Nephron progenitor cell (in vitro differentiated cells): ENCODE data around the gene LIMK1.
"Not testable (repeated sequence)": the region's sequence is repeated elsewhere in the genome, so short reads cannot be mapped to it uniquely, and the experiment has no call there.

Experiments used
- DNase-seq: peaks from one replicate; pipeline ENCODE4 v3.0.0; 2021
- H3K27ac Mint-ChIP-seq: 2 replicates; pipeline ENCODE4 v1.8.0; 2021; ENCODE audit warnings: mild to moderate bottlenecking, moderate library complexity, mixed read lengths
- H3K27me3 Mint-ChIP-seq: 2 replicates; pipeline ENCODE4 v1.8.0; 2021; ENCODE audit warnings: mild to moderate bottlenecking, low read depth, mixed read lengths; ENCODE audit not compliant: poor library complexity
- H3K36me3 Mint-ChIP-seq: 2 replicates; pipeline ENCODE4 v1.8.0; 2021; ENCODE audit warnings: low read depth, mixed read lengths
- H3K4me1 Mint-ChIP-seq: 2 replicates; pipeline ENCODE4 v1.8.0; 2021; ENCODE audit warnings: mixed read lengths
- H3K4me3 Mint-ChIP-seq: 2 replicates; pipeline ENCODE4 v1.8.0; 2021; ENCODE audit warnings: mild to moderate bottlenecking, moderate library complexity, mixed read lengths
- H3K9me3 Mint-ChIP-seq: 2 replicates; pipeline ENCODE4 v1.8.0; 2021; ENCODE audit warnings: mild to moderate bottlenecking, moderate library complexity, mixed read lengths
- CTCF ChIP-seq: fragments of 200-600 bp; sonication (generic); IDR thresholded peaks from 2 replicates; pipeline ENCODE4 v1.5.0; 2021; ENCODE audit warnings: antibody characterized with exemption

Gene LIMK1

GRCh38 chr7:74040791-74041520 is 42.6 kb upstream of the LIMK1 start:
- Mint-ChIP-seq H3K27me3 (no peaks in the 10 kb centered on the region), H3K27ac (no peak overlapping the region), H3K4me1 (peaks cover 53% of the 10 kb centered on the region), H3K36me3 (no peaks in the 10 kb centered on the region), H3K4me3 (no peak overlapping the region), H3K9me3 (no peaks in the 10 kb centered on the region)
- no peak for TF ChIP-seq CTCF
- DNase-seq, result no peak

- H3K36me3 Mint-ChIP-seq, result no peaks in the 10 kb centered on the region
- H3K9me3 Mint-ChIP-seq, result no peaks in the 10 kb centered on the region
- peak overlapping the region; percentile 57 for H3K4me3 Mint-ChIP-seq
- peak overlapping the region; percentile 22 for H3K27ac Mint-ChIP-seq
- TF ChIP-seq CTCF, result no peak
- peaks cover 48% of the 10 kb centered on the region for H3K4me1 Mint-ChIP-seq
- DNase-seq, result no peak
- no peaks in the 10 kb centered on the region for H3K27me3 Mint-ChIP-seq
Observed at GRCh38 chr7:74042746-74043522, 40.7 kb upstream of the LIMK1 start.

GRCh38 chr7:74043523-74043951 is 40.1 kb upstream of the LIMK1 start:
- Mint-ChIP-seq H3K27ac (peak overlapping the region; percentile 22), H3K4me1 (peaks cover 45% of the 10 kb centered on the region), H3K4me3 (peak overlapping the region; percentile 57), H3K36me3 (no peaks in the 10 kb centered on the region), H3K9me3 (no peaks in the 10 kb centered on the region), H3K27me3 (no peaks in the 10 kb centered on the region)
- DNase-seq, result peak; percentile 44
- no peak for TF ChIP-seq CTCF

- Mint-ChIP-seq H3K36me3 (no peaks in the 10 kb centered on the region), H3K27ac (no peak overlapping the region), H3K4me3 (peak overlapping the region; percentile 28), H3K9me3 (no peaks in the 10 kb centered on the region), H3K27me3 (no peaks in the 10 kb centered on the region), H3K4me1 (peaks cover 40% of the 10 kb centered on the region)
- DNase-seq, result no peak
- no peak for TF ChIP-seq CTCF
Observed at GRCh38 chr7:74044366-74045350, 38.9 kb upstream of the LIMK1 start.

GRCh38 chr7:74046581-74046980 is 37.0 kb upstream of the LIMK1 start:
- DNase-seq, H3K27ac Mint-ChIP-seq, H3K27me3 Mint-ChIP-seq, H3K4me3 Mint-ChIP-seq, H3K36me3 Mint-ChIP-seq, H3K9me3 Mint-ChIP-seq: not testable (repeated sequence)
- peaks cover 30% of the 10 kb centered on the region for H3K4me1 Mint-ChIP-seq
